Measurements from ENCODE around the gene MAP4K3.
A peak's percentile ranks its signal among the peaks of the same experiment; 100 is the strongest.
"Not testable (repeated sequence)": the region's sequence is repeated elsewhere in the genome, so short reads cannot be mapped to it uniquely, and the experiment has no call there.

Gene MAP4K3

DNA sequence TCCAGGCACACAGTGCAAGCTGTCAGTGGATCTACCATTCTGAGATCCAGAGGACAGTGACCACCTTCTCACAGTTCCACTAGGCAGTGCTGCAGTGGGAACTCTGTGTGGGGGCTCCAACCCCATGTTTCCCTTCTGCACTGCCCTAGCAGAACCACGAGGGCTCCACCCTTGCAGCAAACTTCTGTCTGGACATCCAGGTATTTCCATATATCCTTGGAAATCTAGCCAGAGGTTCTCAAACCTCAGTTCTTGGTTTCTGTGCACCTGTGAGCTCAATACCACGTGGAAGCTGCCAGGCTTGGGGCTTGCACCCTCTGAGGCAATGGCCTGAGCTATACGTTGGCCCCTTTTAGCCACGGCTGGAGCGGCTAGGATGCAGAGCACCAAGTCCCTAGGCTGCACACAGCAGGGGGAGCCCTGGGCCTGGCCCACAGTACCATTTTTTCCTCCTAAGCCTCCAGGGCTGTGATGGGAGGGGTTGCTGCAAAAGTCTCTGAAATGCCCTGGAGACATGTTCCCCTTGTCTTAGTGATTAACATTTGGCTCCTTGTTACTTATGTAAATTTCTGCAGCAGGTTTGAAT is 77.5 kb downstream of the MAP4K3 start:
- peak in 1 of 2 experiments; percentile 25 for DNase-seq
- no peak for TF ChIP-seq GATA1 (IDR thresholded peaks at IDR 0.05; ENCODE audit: low read depth, low read length)
- TF ChIP-seq POLR2A (IDR thresholded peaks at IDR 0.05; ENCODE audit: low read length): no peak

DNA sequence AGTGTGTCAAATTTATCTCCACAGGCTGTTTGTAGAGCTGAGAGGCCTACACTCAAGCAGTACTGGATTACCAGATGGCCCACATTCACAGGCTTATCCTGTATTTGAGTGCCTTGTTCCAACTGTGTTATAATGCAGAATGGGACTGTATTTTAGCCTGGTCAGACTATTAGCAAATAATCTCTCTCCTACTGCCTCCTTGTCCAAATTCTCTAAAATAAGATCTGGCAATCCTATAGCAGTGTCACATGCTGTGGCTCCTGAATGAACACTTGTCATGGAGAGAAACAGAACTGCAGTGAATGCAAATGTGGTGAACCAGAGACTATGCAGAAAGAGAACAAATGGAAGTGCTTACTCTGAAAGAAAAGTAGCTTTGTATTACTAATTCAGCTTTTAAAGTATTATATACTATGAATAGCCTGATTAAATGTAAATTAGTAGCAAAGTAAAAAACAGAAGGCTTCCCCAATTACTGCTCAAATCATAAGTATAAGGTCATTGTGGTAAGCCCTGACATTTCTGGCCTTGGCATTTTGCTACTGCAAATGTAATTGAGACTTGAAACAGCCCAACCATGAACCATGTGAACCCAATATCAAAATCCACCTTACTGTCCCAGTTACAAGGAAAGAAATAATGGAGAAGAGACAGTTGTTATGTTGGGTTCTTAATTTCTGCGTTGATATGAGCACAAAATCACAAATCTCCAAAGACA is 80.0 kb downstream of the MAP4K3 start:
- no peak for DNase-seq
- TF ChIP-seq POLR2A (IDR thresholded peaks at IDR 0.05; ENCODE audit: low read length) (no peak), GATA1 (IDR thresholded peaks at IDR 0.05; ENCODE audit: low read depth, low read length) (no peak)

DNA sequence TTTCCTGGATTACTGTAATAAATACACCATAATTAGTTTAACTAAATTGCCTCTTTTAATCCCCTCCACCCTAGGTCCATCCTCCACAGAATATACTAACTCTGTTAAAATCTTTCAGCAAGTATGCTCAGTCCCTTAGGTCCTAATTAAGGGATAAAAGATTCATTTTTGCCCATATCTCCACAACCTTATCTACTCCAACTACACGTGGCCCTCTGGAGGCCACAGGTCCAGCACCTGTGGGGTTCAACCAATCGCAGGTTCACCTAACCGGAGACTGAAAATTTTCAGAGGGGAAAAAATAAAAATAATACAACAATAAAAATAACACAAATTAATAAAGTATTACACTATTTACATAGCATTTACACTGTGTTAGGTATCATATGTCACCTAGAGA is 86.4 kb downstream of the MAP4K3 start:
- no peak for DNase-seq
- TF ChIP-seq GATA1 (IDR thresholded peaks at IDR 0.05; ENCODE audit: low read depth, low read length) (no peak), POLR2A (IDR thresholded peaks at IDR 0.05; ENCODE audit: low read length) (no peak)

DNA sequence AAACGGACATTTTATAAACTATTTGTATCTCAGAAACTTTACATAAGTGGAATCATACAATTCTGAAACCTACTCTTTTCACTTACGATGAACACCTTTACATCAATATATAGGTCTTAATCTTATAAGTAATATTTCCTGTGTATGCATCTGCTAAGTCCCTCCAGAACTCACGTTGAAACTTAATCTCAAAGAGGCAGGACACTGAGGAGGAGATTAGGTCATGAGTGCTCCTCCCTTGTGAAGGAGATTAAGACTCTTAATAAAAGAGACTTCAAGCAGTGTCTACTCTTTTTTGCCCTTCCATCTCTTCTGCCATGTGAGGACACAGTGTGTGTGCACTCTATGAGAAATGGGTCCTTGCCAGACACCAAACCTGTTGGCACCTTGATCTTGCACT is 98.6 kb downstream of the MAP4K3 start:
- DNase-seq: peak; percentile 69 to 86
- TF ChIP-seq POLR2A (IDR thresholded peaks at IDR 0.05; ENCODE audit: low read length) (no peak), GATA1 (IDR thresholded peaks at IDR 0.05; ENCODE audit: low read depth, low read length) (no peak)

DNA sequence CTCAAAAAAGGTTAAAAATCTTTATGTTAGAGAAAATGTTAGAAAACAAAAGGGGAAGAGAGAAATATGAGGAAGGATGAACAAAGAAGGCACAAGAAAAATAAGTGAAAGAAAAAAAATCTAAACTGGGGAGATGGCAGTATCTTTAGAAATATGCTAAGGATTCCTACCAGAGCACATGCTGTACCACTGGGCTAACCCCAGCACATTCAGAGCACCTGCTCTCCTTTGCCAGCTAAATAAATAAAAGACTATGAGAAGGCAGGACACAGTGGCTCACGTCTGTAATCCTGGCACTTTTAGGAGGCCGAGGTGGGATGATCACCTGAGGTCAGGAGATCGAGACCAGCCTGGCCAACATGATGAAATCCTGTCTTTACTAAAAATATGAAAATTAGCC is 101.2 kb downstream of the MAP4K3 start:
- TF ChIP-seq POLR2A (IDR thresholded peaks at IDR 0.05; ENCODE audit: low read length): no peak
- no peak for TF ChIP-seq GATA1 (IDR thresholded peaks at IDR 0.05; ENCODE audit: low read depth, low read length)
- DNase-seq: no peak

DNA sequence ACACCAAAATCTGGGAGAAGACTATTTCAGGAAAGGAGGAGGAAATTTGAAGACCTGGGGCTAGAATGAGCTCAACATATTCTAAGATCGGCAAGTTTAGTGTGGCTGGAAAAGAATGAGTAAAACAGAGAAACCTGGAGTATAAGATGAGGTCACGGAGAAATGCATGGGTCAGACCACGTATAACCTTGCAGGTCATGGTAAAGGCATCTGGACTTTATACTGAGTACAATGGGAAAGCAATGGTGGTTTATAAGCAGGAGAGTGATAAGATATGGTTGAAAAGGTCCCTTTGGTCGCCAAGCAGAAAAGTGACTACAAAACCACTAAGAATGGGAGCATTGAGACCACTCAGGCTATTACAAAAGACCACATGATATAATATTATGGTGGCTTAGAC is 102.1 kb downstream of the MAP4K3 start:
- no peak for DNase-seq
- TF ChIP-seq POLR2A (IDR thresholded peaks at IDR 0.05; ENCODE audit: low read length) (no peak), GATA1 (IDR thresholded peaks at IDR 0.05; ENCODE audit: low read depth, low read length) (no peak)

DNA sequence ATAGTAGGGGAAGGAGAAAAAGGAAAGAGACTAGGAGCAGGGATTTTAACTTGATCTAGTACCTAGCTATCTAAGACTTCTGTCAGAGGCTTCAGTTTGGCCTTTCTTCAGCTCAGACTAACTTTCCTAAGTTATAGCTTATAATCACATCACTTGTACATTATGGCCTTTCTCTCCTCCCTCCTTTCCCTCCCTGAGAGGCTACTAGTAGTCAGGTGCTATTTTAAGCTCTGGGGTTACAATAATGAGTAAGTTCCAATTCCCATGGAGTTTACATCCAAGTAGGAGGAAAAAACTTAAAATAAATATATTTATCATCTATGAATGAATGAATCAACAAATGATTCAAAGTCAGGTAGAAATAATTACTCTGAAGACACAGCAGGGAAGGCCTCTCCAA is 102.6 kb downstream of the MAP4K3 start:
- TF ChIP-seq POLR2A (IDR thresholded peaks at IDR 0.05; ENCODE audit: low read length) (no peak), GATA1 (IDR thresholded peaks at IDR 0.05; ENCODE audit: low read depth, low read length) (no peak)
- no peak for DNase-seq

DNA sequence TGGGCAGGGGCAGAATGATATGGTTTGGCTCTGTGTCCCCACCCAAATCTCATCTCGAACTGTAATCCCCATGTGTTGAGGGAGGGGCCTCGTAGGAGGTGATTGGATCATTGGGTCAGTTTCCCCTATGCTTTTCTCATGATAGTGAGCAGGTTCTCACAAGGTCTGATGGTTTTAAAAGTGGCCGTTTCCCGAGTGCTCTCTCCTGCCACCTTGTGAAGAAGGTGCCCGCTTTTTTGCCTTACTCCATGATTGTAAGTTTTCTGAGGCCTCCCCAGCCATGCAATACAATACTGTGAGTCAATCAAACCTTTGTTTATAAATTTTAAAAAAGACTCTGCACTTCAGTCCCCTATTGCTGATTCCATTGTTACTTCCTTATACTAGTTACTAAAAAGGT is 110.4 kb downstream of the MAP4K3 start:
- TF ChIP-seq POLR2A (IDR thresholded peaks at IDR 0.05; ENCODE audit: low read length) (no peak), GATA1 (IDR thresholded peaks at IDR 0.05; ENCODE audit: low read depth, low read length) (no peak)
- no peak for DNase-seq

DNA sequence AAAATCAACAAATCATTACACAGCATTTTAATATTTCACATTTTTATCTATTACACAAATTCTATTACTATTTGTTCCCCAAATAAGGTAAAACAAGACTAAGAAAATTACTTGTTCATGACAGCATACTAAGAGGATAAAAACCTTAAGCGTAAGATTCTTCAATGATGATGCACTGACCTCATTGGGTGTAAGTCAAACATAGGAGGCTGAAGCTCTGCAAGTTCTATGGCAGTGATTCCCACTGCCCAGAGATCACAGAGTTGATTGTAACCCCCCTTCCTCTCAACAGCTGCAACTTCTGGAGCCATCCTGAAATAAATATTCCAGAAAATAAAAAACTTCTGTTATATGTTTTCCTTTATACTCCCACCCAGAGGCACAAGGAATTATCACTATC is 111.1 kb downstream of the MAP4K3 start:
- TF ChIP-seq GATA1 (IDR thresholded peaks at IDR 0.05; ENCODE audit: low read depth, low read length) (no peak), POLR2A (IDR thresholded peaks at IDR 0.05; ENCODE audit: low read length) (no peak)
- no peak for DNase-seq

DNA sequence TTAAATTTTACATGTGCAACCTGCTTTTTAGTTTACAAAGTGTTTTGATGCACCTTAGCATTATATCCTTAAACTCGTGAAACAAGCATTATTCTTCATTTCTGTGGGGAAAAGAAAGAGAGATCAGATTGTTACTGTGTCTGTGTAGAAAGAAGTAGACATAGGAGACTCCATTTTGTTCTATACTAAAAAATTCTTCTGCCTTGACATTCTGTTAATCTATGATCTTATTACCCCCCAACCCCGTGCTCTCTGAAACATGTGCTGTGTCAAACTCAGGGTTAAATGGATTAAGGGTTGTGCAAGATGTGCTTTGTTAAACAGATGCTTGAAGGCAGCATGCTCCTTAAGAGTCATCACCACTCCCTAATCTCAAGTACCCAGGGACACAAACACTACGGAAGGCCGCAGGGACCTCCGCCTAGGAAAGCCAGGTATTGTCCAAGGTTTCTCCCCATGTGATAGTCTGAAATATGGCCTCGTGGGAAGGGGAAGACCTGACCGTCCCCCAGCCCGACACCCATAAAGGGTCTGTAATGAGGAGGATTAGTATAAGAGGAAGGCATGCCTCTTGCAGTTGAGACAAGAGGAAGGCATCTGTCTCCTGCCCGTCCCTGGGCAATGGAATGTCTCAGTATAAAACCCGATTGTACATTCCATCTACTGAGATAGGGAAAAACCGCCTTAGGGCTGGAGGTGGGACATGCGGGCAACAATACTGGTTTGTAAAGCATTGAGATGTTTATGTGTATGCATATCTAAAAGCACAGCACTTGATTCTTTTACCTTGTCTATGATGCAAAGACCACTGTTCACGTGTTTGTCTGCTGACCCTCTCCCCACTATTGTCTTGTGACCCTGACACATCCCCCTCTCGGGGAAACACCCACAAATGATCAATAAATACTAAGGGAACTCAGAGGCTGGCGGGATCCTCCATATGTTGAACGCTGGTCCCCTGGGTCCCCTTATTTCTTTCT is 115.7 kb downstream of the MAP4K3 start:
- not testable (repeated sequence) for DNase-seq

DNA sequence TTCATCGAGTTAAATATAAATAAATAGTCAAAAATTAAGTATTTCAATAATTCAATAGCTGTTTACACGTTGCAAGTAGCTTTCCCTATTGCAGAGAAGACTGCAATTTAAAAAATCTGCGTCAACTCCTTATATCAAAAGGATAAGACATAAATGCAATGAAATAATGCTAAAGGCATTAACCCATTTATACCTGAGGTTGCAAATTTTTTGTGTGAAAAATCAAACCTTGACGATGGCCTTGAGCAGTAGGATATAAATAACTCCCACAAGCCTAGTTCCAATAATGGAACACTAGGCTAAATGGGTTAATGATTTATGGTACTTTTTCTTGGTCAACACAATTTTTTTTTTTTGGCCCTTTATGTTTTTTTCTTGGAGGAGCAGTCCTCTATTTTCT is 116.9 kb downstream of the MAP4K3 start:
- DNase-seq: no peak
- TF ChIP-seq GATA1 (IDR thresholded peaks at IDR 0.05; ENCODE audit: low read depth, low read length) (no peak), POLR2A (IDR thresholded peaks at IDR 0.05; ENCODE audit: low read length) (no peak)

DNA sequence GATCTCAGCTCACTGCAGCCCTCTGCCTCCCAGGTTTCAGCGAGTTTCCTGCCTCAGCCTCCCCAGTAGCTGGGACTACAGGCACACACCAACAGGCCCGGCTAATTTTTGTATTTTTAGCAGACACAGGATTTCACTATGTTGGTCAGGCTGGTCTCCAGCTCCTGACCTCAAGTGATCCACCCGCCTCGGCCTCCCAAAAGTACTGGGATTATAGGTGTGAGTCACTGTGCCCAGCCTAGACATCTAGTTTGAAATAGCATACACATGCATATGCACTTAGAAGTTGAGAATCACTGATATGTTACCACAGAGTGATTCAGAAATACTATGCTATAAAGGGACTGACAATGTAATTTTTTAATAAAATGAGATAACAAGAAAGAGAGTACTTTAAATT is 123.5 kb downstream of the MAP4K3 start:
- TF ChIP-seq POLR2A (IDR thresholded peaks at IDR 0.05; ENCODE audit: low read length) (no peak), GATA1 (IDR thresholded peaks at IDR 0.05; ENCODE audit: low read depth, low read length) (no peak)
- DNase-seq: no peak

DNA sequence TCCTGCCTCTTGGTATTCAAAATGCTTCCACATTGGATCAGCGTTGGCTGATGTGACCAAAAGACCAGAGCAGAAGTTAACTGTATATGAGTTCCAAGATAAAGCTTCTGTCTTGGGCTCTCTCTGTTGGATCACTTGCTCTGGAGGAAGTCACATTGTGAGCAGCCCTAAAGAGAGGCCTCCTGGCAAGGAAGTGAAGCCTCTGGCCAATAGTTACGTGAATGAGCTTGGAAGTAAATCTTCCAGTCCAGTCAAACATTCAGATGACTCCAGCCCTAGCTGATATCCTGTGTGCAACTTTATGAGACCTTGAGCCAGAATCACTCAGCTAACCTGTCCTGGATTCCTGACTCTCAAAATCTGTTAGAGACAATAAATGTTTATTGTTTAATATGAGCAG is 125.6 kb downstream of the MAP4K3 start:
- TF ChIP-seq POLR2A (IDR thresholded peaks at IDR 0.05; ENCODE audit: low read length) (no peak), GATA1 (IDR thresholded peaks at IDR 0.05; ENCODE audit: low read depth, low read length) (no peak)

DNA sequence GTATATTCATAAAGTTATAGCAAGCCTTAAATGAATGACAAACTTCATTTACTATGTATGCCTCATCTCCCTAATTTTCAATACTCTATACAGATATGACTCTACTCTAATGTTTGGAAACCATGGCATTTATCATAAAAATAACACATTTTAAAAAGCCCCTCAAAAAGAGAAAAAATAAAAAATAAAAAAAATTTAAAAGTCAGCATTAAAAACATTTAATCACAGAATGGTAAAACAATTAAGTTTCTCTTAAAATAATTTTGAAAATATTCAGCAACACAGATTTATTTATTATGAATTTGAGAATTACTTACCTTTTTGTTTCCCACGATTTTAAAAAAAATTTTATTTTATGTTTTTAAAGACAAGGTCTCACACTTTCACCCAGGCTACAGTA is 128.3 kb downstream of the MAP4K3 start:
- no peak for TF ChIP-seq POLR2A (IDR thresholded peaks at IDR 0.05; ENCODE audit: low read length)
- TF ChIP-seq GATA1 (IDR thresholded peaks at IDR 0.05; ENCODE audit: low read depth, low read length): no peak

More for the DNA sequence above, 125.6 kb downstream of the MAP4K3 start:
- DNase-seq: no peak

More for the DNA sequence above, 128.3 kb downstream of the MAP4K3 start:
- DNase-seq: no peak

Data from erythroblast (primary cell).